ENCODE results near the gene DOK7.

DNA sequence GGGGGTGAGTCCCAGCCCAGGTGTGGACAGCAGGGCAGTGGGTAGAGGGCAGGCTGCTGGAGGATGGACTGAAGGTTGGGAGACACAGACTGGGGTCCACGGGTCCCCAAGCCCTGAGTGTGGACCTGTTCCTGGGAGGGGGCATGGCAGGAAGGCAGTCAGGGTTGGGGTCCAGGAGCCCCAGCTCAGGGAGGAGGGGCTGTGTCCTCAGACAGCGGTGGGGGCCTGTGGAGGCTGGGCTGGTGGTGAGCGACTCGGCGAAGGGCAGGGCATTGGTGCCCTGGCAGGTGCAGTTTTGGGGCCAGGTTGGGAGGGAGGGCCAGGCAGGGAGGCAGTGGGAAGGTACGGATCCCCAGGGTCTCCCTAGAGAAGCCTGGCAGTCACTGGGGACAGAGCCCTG, 34.0 kb downstream of the DOK7 start:
- TF ChIP-seq EP300 (IDR thresholded peaks at IDR 0.05) = no peak
- TF ChIP-seq, protein P1, sequence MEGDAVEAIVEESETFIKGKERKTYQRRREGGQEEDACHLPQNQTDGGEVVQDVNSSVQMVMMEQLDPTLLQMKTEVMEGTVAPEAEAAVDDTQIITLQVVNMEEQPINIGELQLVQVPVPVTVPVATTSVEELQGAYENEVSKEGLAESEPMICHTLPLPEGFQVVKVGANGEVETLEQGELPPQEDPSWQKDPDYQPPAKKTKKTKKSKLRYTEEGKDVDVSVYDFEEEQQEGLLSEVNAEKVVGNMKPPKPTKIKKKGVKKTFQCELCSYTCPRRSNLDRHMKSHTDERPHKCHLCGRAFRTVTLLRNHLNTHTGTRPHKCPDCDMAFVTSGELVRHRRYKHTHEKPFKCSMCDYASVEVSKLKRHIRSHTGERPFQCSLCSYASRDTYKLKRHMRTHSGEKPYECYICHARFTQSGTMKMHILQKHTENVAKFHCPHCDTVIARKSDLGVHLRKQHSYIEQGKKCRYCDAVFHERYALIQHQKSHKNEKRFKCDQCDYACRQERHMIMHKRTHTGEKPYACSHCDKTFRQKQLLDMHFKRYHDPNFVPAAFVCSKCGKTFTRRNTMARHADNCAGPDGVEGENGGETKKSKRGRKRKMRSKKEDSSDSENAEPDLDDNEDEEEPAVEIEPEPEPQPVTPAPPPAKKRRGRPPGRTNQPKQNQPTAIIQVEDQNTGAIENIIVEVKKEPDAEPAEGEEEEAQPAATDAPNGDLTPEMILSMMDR (IDR thresholded peaks at IDR 0.05) = no peak
- TF ChIP-seq POLR2A (IDR thresholded peaks at IDR 0.05) = no peak
